ENCODE data around the gene TRHDE. TPM values are rescaled to one million over a fixed set of nuclear protein-coding genes. Genes with fewer than 3 reads are reported as not detected.

Gene TRHDE
- total RNA-seq, 2 donors from 2014 or later, result 0.57 to 8.7 TPM

GRCh38 chr12:72288436-72288835 is 16.3 kb downstream of the TRHDE start:
- Histone ChIP-seq H3K4me1 (no peaks in the 10 kb centered on the region), H3K4me3 (no peak overlapping the region), H3K9me3 (no peaks in the 10 kb centered on the region), H3K27me3 (no peaks in the 10 kb centered on the region), H3K27ac (no peak overlapping the region), H3K36me3 (no peaks in the 10 kb centered on the region), H3K9ac (ENCODE audit: low read depth in 2 of 2, low read length in 2 of 2) (no peak overlapping the region)
- intact Hi-C loops (cut with DNase I), result no loop called here
- TF ChIP-seq, protein P1, sequence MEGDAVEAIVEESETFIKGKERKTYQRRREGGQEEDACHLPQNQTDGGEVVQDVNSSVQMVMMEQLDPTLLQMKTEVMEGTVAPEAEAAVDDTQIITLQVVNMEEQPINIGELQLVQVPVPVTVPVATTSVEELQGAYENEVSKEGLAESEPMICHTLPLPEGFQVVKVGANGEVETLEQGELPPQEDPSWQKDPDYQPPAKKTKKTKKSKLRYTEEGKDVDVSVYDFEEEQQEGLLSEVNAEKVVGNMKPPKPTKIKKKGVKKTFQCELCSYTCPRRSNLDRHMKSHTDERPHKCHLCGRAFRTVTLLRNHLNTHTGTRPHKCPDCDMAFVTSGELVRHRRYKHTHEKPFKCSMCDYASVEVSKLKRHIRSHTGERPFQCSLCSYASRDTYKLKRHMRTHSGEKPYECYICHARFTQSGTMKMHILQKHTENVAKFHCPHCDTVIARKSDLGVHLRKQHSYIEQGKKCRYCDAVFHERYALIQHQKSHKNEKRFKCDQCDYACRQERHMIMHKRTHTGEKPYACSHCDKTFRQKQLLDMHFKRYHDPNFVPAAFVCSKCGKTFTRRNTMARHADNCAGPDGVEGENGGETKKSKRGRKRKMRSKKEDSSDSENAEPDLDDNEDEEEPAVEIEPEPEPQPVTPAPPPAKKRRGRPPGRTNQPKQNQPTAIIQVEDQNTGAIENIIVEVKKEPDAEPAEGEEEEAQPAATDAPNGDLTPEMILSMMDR (IDR thresholded peaks at IDR 0.05), result no peak
- DNase-seq, result no peak

DNA sequence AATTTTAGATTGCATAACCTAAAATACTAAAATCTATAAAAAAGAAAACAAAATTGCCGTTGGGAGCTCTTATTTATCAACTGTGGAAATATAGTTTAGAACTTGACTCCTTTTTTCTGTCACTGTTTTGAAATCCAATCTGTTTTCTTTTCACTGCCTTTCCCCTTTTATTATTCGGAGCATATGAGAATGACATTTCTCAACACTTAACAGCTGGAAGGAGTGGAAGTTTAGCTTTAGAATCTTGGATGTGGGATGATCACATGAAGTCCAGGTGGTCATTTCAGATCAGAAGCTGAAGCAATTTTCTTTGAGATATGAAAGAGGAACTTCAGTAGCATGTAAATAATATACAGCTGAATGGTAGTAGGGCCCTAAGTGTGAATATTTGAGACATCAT is 16.7 kb downstream of the TRHDE start:
- no peak for DNase-seq
- H3K4me3 ChIP-seq, result no peak overlapping the region
- TF ChIP-seq, protein P1 (IDR thresholded peaks at IDR 0.05), result no peak
- no peaks in the 10 kb centered on the region for H3K9me3 ChIP-seq
- no peak overlapping the region for H3K27ac ChIP-seq
- no peaks in the 10 kb centered on the region for H3K4me1 ChIP-seq
- intact Hi-C loops (cut with DNase I), result no loop called here
- H3K9ac ChIP-seq (ENCODE audit: low read depth in 2 of 2, low read length in 2 of 2), result no peak overlapping the region
- H3K27me3 ChIP-seq, result no peaks in the 10 kb centered on the region
- H3K36me3 ChIP-seq, result no peaks in the 10 kb centered on the region

- Histone ChIP-seq H3K9ac (ENCODE audit: low read depth in 2 of 2, low read length in 2 of 2) (no peak overlapping the region), H3K4me1 (no peaks in the 10 kb centered on the region), H3K4me3 (no peak overlapping the region), H3K9me3 (no peaks in the 10 kb centered on the region), H3K27me3 (no peaks in the 10 kb centered on the region), H3K36me3 (no peaks in the 10 kb centered on the region), H3K27ac (no peak overlapping the region)
- TF ChIP-seq, protein P1 (IDR thresholded peaks at IDR 0.05), result no peak
- DNase-seq, result no peak
- intact Hi-C loops (cut with DNase I), result no loop called here
Measured at GRCh38 chr12:72289633-72290032, 17.5 kb downstream of the TRHDE start.

- H3K4me3 ChIP-seq, result no peak overlapping the region
- intact Hi-C loops (cut with DNase I), result no loop called here
- TF ChIP-seq, protein P1 (IDR thresholded peaks at IDR 0.05), result no peak
- H3K9me3 ChIP-seq, result no peaks in the 10 kb centered on the region
- no peaks in the 10 kb centered on the region for H3K4me1 ChIP-seq
- no peak overlapping the region for H3K27ac ChIP-seq
- no peaks in the 10 kb centered on the region for H3K27me3 ChIP-seq
- no peaks in the 10 kb centered on the region for H3K36me3 ChIP-seq
- DNase-seq, result no peak
- no peak overlapping the region for H3K9ac ChIP-seq (ENCODE audit: low read depth in 2 of 2, low read length in 2 of 2)
Measured at GRCh38 chr12:72291175-72291574, 19.0 kb downstream of the TRHDE start.

GRCh38 chr12:72293701-72294100 is 21.5 kb downstream of the TRHDE start:
- no peak for DNase-seq
- Histone ChIP-seq H3K9ac (ENCODE audit: low read depth in 2 of 2, low read length in 2 of 2) (no peak overlapping the region), H3K27me3 (no peaks in the 10 kb centered on the region), H3K27ac (no peak overlapping the region), H3K36me3 (no peaks in the 10 kb centered on the region), H3K4me3 (no peak overlapping the region), H3K4me1 (no peaks in the 10 kb centered on the region), H3K9me3 (no peaks in the 10 kb centered on the region)
- TF ChIP-seq, protein P1 (IDR thresholded peaks at IDR 0.05), result no peak
- intact Hi-C loops (cut with DNase I), result no loop called here

GRCh38 chr12:72295101-72295500 is 22.9 kb downstream of the TRHDE start:
- Histone ChIP-seq H3K4me3 (no peak overlapping the region), H3K27ac (no peak overlapping the region), H3K4me1 (no peaks in the 10 kb centered on the region), H3K9me3 (no peaks in the 10 kb centered on the region), H3K9ac (ENCODE audit: low read depth in 2 of 2, low read length in 2 of 2) (no peak overlapping the region), H3K36me3 (no peaks in the 10 kb centered on the region), H3K27me3 (no peaks in the 10 kb centered on the region)
- DNase-seq, result no peak
- intact Hi-C loops (cut with DNase I), result no loop called here
- TF ChIP-seq, protein P1 (IDR thresholded peaks at IDR 0.05), result no peak

Measured in colonic mucosa (tissue), 4 donors.